Cardiac muscle cell (in vitro differentiated cells and primary cell): Measurements from ENCODE around the gene UQCC3. TPM values are rescaled to one million over a fixed set of nuclear protein-coding genes. Genes with fewer than 3 reads are reported as not detected.

Source experiments
- DNase-seq, 2 donors: peaks; one replicate each; pipeline versions ENCODE4 v3.0.0 to v3.0.0-alpha.2; 2010 to 2017; ENCODE audit warnings: low read depth in 1 of 2, low spot score in 1 of 2
- H3K27ac ChIP-seq: fragments of 200-600 bp; sonication (generic); 2 replicates; pipeline ENCODE4 v1.5.1; 2016
- H3K27me3 ChIP-seq: fragments of 200-600 bp; sonication (generic); 2 replicates; pipeline ENCODE4 v1.6.0; 2016; ENCODE audit warnings: control low read depth
- H3K36me3 ChIP-seq: fragments of 200-600 bp; sonication (generic); 2 replicates; pipeline ENCODE4 v1.5.1; 2016; ENCODE audit warnings: control low read depth
- H3K4me1 ChIP-seq: fragments of 200-600 bp; sonication (generic); 2 replicates; pipeline ENCODE4 v1.8.1; 2017; ENCODE audit warnings: low read depth, mild to moderate bottlenecking, mixed run types
- H3K4me3 ChIP-seq: fragments of 200-600 bp; sonication (generic); 2 replicates; pipeline ENCODE4 v1.5.1; 2016; ENCODE audit warnings: mild to moderate bottlenecking
- H3K9me3 ChIP-seq: fragments of 200-600 bp; sonication (generic); 2 replicates; pipeline ENCODE4 v1.5.1; 2017; ENCODE audit warnings: low read depth, mild to moderate bottlenecking, control low read depth
- CTCF ChIP-seq: IDR thresholded peaks from 2 replicates; pipeline ENCODE4 v1.5.1; 2012; ENCODE audit warnings: low read depth, mild to moderate bottlenecking, low read length
- polyA plus RNA-seq: library from polyadenylated mRNA; unstranded; fragments of >200 nt; fragmentation: Nextera tagmentation; extraction: Ambion mirVana; gene quantifications from 2 replicates; pipeline ENCODE4 v1.2.1, GENCODE V29; 2016
- total RNA-seq: library from RNA; depleted of rRNA; stranded (reverse); fragments of >200 nt; gene quantifications from 2 replicates; pipeline ENCODE4 v1.2.3, GENCODE V29; 2016

Gene UQCC3
- total and polyA plus RNA-seq, 2 experiments from 2014 or later, result 13.0 to 32.3 TPM

- H3K27me3 ChIP-seq, result no peaks in the 10 kb centered on the region
- TF ChIP-seq CTCF, result no peak
- H3K36me3 ChIP-seq, result peaks cover 93% of the 10 kb centered on the region
- H3K4me1 ChIP-seq, result no peaks in the 10 kb centered on the region
- H3K9me3 ChIP-seq, result no peaks in the 10 kb centered on the region
- H3K4me3 ChIP-seq, result no peak overlapping the region
- H3K27ac ChIP-seq, result no peak overlapping the region
- DNase-seq, result no peak
Observed at GRCh38 chr11:62719302-62719978, 48.0 kb downstream of the UQCC3 start.

- H3K9me3 ChIP-seq, result no peaks in the 10 kb centered on the region
- H3K27me3 ChIP-seq, result no peaks in the 10 kb centered on the region
- DNase-seq, result peak; percentile 23 to 43
- no peak overlapping the region for H3K4me3 ChIP-seq
- peaks cover 8% of the 10 kb centered on the region for H3K4me1 ChIP-seq
- peaks cover 67% of the 10 kb centered on the region for H3K36me3 ChIP-seq
- no peak for TF ChIP-seq CTCF
- peak overlapping the region; percentile 14 for H3K27ac ChIP-seq
Observed at GRCh38 chr11:62721994-62722393, 50.5 kb downstream of the UQCC3 start.

Other genes with a start within 250 kb of the UQCC3 start
- 50.1 and 77.1 TPM in 2 replicates for gene AHNAK, start 124.9 kb upstream of the UQCC3 start, total RNA-seq
- gene AHNAK, start 124.9 kb upstream of the UQCC3 start, polyA plus RNA-seq, result 10.9 and 13.4 TPM in 2 replicates
- 1,990 and 2,091 TPM in 2 replicates for gene EEF1G, start 97.8 kb upstream of the UQCC3 start, total RNA-seq
- 769 and 853 TPM in 2 replicates for gene EEF1G, start 97.8 kb upstream of the UQCC3 start, polyA plus RNA-seq
- gene TUT1, start 80.2 kb upstream of the UQCC3 start, total RNA-seq, result 14.9 and 29.1 TPM in 2 replicates
- gene TUT1, start 80.2 kb upstream of the UQCC3 start, polyA plus RNA-seq, result 18.7 and 32.1 TPM in 2 replicates
- gene MTA2, start 69.8 kb upstream of the UQCC3 start, total RNA-seq, result 101 and 108 TPM in 2 replicates
- gene MTA2, start 69.8 kb upstream of the UQCC3 start, polyA plus RNA-seq, result 22.9 and 31.9 TPM in 2 replicates
- 21.1 and 42.8 TPM in 2 replicates for gene EML3, start 58.9 kb upstream of the UQCC3 start, total RNA-seq
- gene EML3, start 58.9 kb upstream of the UQCC3 start, polyA plus RNA-seq, result 32.0 and 38.4 TPM in 2 replicates
- gene ROM1, start 58.4 kb upstream of the UQCC3 start, total RNA-seq, result 3.3 and 3.5 TPM in 2 replicates
- 6.9 and 7.9 TPM in 2 replicates for gene ROM1, start 58.4 kb upstream of the UQCC3 start, polyA plus RNA-seq
- 46.4 and 52.0 TPM in 2 replicates for gene B3GAT3, start 49.7 kb upstream of the UQCC3 start, total RNA-seq
- gene B3GAT3, start 49.7 kb upstream of the UQCC3 start, polyA plus RNA-seq, result 53.0 and 64.9 TPM in 2 replicates
- gene GANAB, start 25.1 kb upstream of the UQCC3 start, total RNA-seq, result 110 TPM in 2 replicates
- gene GANAB, start 25.1 kb upstream of the UQCC3 start, polyA plus RNA-seq, result 143 and 151 TPM in 2 replicates
- gene INTS5, start 18.4 kb upstream of the UQCC3 start, total RNA-seq, result 33.9 and 36.3 TPM in 2 replicates
- 32.2 and 40.1 TPM in 2 replicates for gene INTS5, start 18.4 kb upstream of the UQCC3 start, polyA plus RNA-seq
- gene C11orf98, start 6.5 kb upstream of the UQCC3 start, total RNA-seq, result 136 and 141 TPM in 2 replicates
- 115 and 136 TPM in 2 replicates for gene C11orf98, start 6.5 kb upstream of the UQCC3 start, polyA plus RNA-seq
- 3.8 and 11.0 TPM in 2 replicates for gene CSKMT, start 6.4 kb upstream of the UQCC3 start, total RNA-seq
- gene CSKMT, start 6.4 kb upstream of the UQCC3 start, polyA plus RNA-seq, result 14.1 and 25.1 TPM in 2 replicates
- gene LBHD1, start 594 bp downstream of the UQCC3 start, total RNA-seq, result 11.1 and 11.6 TPM in 2 replicates
- 10.1 and 11.7 TPM in 2 replicates for gene LBHD1, start 594 bp downstream of the UQCC3 start, polyA plus RNA-seq
- gene UBXN1, start 7.4 kb downstream of the UQCC3 start, total RNA-seq, result 235 and 302 TPM in 2 replicates
- 109 and 111 TPM in 2 replicates for gene UBXN1, start 7.4 kb downstream of the UQCC3 start, polyA plus RNA-seq
- 0.81 and 1.9 TPM in 2 replicates for gene LRRN4CL, start 17.9 kb downstream of the UQCC3 start, total RNA-seq
- gene LRRN4CL, start 17.9 kb downstream of the UQCC3 start, polyA plus RNA-seq, result 0.24 TPM in 1 of 2 replicates, not detected in the other
- 70.3 and 73.8 TPM in 2 replicates for gene BSCL2, start 35.8 kb downstream of the UQCC3 start, total RNA-seq
- gene BSCL2, start 35.8 kb downstream of the UQCC3 start, polyA plus RNA-seq, result 73.7 and 79.2 TPM in 2 replicates
- 0.67 TPM in 1 of 2 replicates, not detected in the other for gene GNG3, start 36.0 kb downstream of the UQCC3 start, total RNA-seq
- gene GNG3, start 36.0 kb downstream of the UQCC3 start, polyA plus RNA-seq, result 2.6 and 3.0 TPM in 2 replicates
- 13.7 and 20.0 TPM in 2 replicates for gene HNRNPUL2, start 55.8 kb downstream of the UQCC3 start, total RNA-seq
- gene HNRNPUL2, start 55.8 kb downstream of the UQCC3 start, polyA plus RNA-seq, result 2.9 and 3.2 TPM in 2 replicates
- gene TTC9C, start 56.8 kb downstream of the UQCC3 start, total RNA-seq, result 36.3 and 37.3 TPM in 2 replicates
- gene TTC9C, start 56.8 kb downstream of the UQCC3 start, polyA plus RNA-seq, result 39.0 and 45.1 TPM in 2 replicates
- 12.5 and 14.3 TPM in 2 replicates for gene ZBTB3, start 82.5 kb downstream of the UQCC3 start, total RNA-seq
- 10.4 and 10.8 TPM in 2 replicates for gene ZBTB3, start 82.5 kb downstream of the UQCC3 start, polyA plus RNA-seq
- 67.2 and 101 TPM in 2 replicates for gene POLR2G, start 89.9 kb downstream of the UQCC3 start, total RNA-seq
- 195 and 219 TPM in 2 replicates for gene POLR2G, start 89.9 kb downstream of the UQCC3 start, polyA plus RNA-seq
- gene TAF6L, start 99.7 kb downstream of the UQCC3 start, total RNA-seq, result 33.1 and 38.8 TPM in 2 replicates
- 46.3 and 56.3 TPM in 2 replicates for gene TAF6L, start 99.7 kb downstream of the UQCC3 start, polyA plus RNA-seq
- gene TMEM179B, start 115.7 kb downstream of the UQCC3 start, total RNA-seq, result 34.2 and 55.2 TPM in 2 replicates
- 78.6 and 81.8 TPM in 2 replicates for gene TMEM179B, start 115.7 kb downstream of the UQCC3 start, polyA plus RNA-seq
- gene TMEM223, start 120.3 kb downstream of the UQCC3 start, total RNA-seq, result 87.1 and 88.9 TPM in 2 replicates
- 92.4 and 102 TPM in 2 replicates for gene TMEM223, start 120.3 kb downstream of the UQCC3 start, polyA plus RNA-seq
- gene NXF1, start 133.8 kb downstream of the UQCC3 start, total RNA-seq, result 52.8 and 60.7 TPM in 2 replicates
- gene NXF1, start 133.8 kb downstream of the UQCC3 start, polyA plus RNA-seq, result 96.7 and 127 TPM in 2 replicates
- 38.5 and 45.2 TPM in 2 replicates for gene STX5, start 160.4 kb downstream of the UQCC3 start, total RNA-seq
- gene STX5, start 160.4 kb downstream of the UQCC3 start, polyA plus RNA-seq, result 49.4 and 53.6 TPM in 2 replicates
- gene TEX54, start 161.2 kb downstream of the UQCC3 start, total RNA-seq, result not detected in 2 replicates
- gene TEX54, start 161.2 kb downstream of the UQCC3 start, polyA plus RNA-seq, result 3.0 and 4.8 TPM in 2 replicates
- gene WDR74, start 167.9 kb downstream of the UQCC3 start, total RNA-seq, result 47.4 and 63.3 TPM in 2 replicates
- gene WDR74, start 167.9 kb downstream of the UQCC3 start, polyA plus RNA-seq, result 42.1 and 52.8 TPM in 2 replicates
- gene SLC3A2, start 209.2 kb downstream of the UQCC3 start, total RNA-seq, result 71.8 and 79.2 TPM in 2 replicates
- 93.8 and 100 TPM in 2 replicates for gene SLC3A2, start 209.2 kb downstream of the UQCC3 start, polyA plus RNA-seq
- gene CHRM1, start 249.7 kb downstream of the UQCC3 start, total RNA-seq, result 1.3 and 1.4 TPM in 2 replicates
- 0.97 and 1.6 TPM in 2 replicates for gene CHRM1, start 249.7 kb downstream of the UQCC3 start, polyA plus RNA-seq